GM12865 (cell line): Measurements from ENCODE around the gene ISLR.

Experiments
- DNase-seq: peaks from one replicate; pipeline ENCODE4 v3.0.0; 2010; ENCODE audit warnings: low read depth
- H3K4me3 ChIP-seq: 2 replicates; pipeline ENCODE4 v1.5.1; 2011; ENCODE audit warnings: mild to moderate bottlenecking, low read depth, low read length, control low read depth
- TF ChIP-seq, protein P1 (sequence below): IDR thresholded peaks from 2 replicates; pipeline ENCODE4 v1.5.1; 2011; ENCODE audit warnings: low read length, control low read depth, low read depth, inconsistent platforms; ENCODE audit not compliant: insufficient read depth; ENCODE audit errors: missing control alignments

Gene ISLR

GRCh38 chr15:74209997-74210671 lies 36.6 kb downstream of the ISLR start:
- TF ChIP-seq, protein P1, sequence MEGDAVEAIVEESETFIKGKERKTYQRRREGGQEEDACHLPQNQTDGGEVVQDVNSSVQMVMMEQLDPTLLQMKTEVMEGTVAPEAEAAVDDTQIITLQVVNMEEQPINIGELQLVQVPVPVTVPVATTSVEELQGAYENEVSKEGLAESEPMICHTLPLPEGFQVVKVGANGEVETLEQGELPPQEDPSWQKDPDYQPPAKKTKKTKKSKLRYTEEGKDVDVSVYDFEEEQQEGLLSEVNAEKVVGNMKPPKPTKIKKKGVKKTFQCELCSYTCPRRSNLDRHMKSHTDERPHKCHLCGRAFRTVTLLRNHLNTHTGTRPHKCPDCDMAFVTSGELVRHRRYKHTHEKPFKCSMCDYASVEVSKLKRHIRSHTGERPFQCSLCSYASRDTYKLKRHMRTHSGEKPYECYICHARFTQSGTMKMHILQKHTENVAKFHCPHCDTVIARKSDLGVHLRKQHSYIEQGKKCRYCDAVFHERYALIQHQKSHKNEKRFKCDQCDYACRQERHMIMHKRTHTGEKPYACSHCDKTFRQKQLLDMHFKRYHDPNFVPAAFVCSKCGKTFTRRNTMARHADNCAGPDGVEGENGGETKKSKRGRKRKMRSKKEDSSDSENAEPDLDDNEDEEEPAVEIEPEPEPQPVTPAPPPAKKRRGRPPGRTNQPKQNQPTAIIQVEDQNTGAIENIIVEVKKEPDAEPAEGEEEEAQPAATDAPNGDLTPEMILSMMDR, result no peak
- H3K4me3 ChIP-seq, result no peak overlapping the region
- no peak for DNase-seq

GRCh38 chr15:74210729-74211128 lies 37.2 kb downstream of the ISLR start:
- TF ChIP-seq, protein P1, result no peak
- no peak overlapping the region for H3K4me3 ChIP-seq
- no peak for DNase-seq

- TF ChIP-seq, protein P1, result no peak
- no peak for DNase-seq
- peak overlapping the region; percentile 49 for H3K4me3 ChIP-seq
Measured at GRCh38 chr15:74211656-74212055, 38.1 kb downstream of the ISLR start.

GRCh38 chr15:74212494-74212893 lies 39.0 kb downstream of the ISLR start:
- TF ChIP-seq, protein P1, result no peak
- peak overlapping the region; percentile 49 for H3K4me3 ChIP-seq
- peak; percentile 85 for DNase-seq

GRCh38 chr15:74213858-74214284 lies 40.4 kb downstream of the ISLR start:
- H3K4me3 ChIP-seq, result no peak overlapping the region
- DNase-seq, result no peak
- TF ChIP-seq, protein P1, result no peak

DNA sequence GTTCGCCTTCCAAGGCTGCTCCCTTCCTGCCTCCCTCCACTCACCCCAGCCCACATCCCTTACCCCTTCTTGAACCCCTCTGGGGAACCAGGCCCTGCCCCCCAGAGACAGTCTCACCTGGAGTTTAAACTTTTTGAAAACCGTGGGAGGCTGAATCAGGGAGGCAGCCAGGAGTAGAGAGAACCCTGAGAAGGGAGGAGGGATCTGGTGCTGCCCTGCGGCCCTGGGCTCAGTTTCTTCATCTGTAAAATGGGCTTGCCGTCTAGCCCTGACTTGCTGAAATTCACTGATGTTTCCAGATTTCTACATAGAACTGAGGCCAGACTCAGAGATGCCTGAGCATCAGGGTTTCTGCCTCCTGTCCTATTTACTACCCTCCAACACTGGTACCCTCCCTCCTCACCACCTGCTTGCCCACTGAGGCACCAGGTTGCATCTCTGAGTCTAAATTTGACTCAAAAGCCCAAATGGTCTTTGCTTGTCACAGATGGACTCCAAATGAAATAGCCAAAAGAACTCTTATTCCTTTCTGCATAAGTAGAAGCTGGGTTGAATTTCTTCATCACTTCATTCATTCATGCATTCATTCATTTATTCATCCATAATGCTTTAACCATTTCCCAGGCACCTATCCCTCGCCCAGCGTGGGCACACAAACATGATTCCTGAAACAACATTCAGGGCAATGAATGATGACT lies 41.0 kb downstream of the ISLR start:
- TF ChIP-seq, protein P1, result no peak
- DNase-seq, result no peak
- no peak overlapping the region for H3K4me3 ChIP-seq

DNA sequence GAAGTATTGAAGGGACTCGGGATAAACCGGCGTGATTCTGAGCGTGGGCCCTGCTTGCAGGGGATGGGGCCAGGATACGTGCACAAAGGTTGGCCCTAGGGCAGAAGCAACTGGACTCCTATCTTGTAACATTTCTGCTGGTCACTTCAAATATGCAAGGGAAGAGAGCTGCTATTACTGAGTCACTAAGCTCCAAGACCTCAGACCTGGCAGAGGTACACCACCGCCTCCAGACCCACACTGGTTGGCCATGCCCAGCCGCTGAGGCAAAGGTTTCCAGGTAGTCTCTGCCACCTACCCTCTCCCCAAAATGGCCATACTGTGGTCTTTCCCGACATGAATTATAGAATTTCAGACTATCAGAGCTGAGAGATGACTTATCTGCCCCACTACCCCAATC lies 42.4 kb downstream of the ISLR start:
- TF ChIP-seq, protein P1, result no peak
- no peak overlapping the region for H3K4me3 ChIP-seq
- DNase-seq, result no peak
